Stimulated activated CD8-positive, alpha-beta memory T cell treated with anti-CD3 and anti-CD28 coated beads, Interleukin-4, amount 100 ng/mL, for 4 hours (primary cell): ENCODE measurements around the gene C2CD4D.
A peak's percentile ranks its signal among the peaks of the same experiment; 100 is the strongest.

Experiments
- DNase-seq, 2 donors: peaks; one replicate each; pipeline ENCODE4 v3.0.0-alpha.2; 2020; ENCODE audit warnings: low read depth in 2 of 2, low spot score in 1 of 2

C2CD4D gene

GRCh38 chr1:151790940-151791651 is 48.5 kb downstream of the C2CD4D start:
- DNase-seq = no peak

- peak; percentile 96 to 99 for DNase-seq
Measured at GRCh38 chr1:151790071-151790939, 49.3 kb downstream of the C2CD4D start, which contains the start of gene TDRKH. TSS of gene TDRKH (minus strand) at chr1:151790500. CDS start at chr1:151783022, 7,478 bp downstream.
